Upper lobe of right lung (tissue), 1 donor: Measurements from ENCODE around the gene NCKAP1. TPM values are rescaled to one million over a fixed set of nuclear protein-coding genes. Genes with fewer than 3 reads are reported as not detected.
"Not testable (repeated sequence)": the region's sequence is repeated elsewhere in the genome, so short reads cannot be mapped to it uniquely, and the experiment has no call there.

ENCODE experiments used
- ATAC-seq: fragments of 200-7000 bp; cut with Tn5 transposase; one replicate; pipeline ENCODE4 v1.9.1; 2020; ENCODE audit warnings: mild to moderate bottlenecking, moderate library complexity
- DNase-seq: peaks from one replicate; pipeline ENCODE4 v3.0.0-alpha.2; 2020
- H3K27ac ChIP-seq: fragments of 200-600 bp; one replicate; pipeline ENCODE4 v1.8.0; 2022
- H3K27me3 ChIP-seq: fragments of 200-600 bp; one replicate; pipeline ENCODE4 v1.8.0; 2022; ENCODE audit warnings: mild to moderate bottlenecking
- H3K36me3 ChIP-seq: fragments of 200-600 bp; one replicate; pipeline ENCODE4 v1.8.0; 2022
- H3K4me1 ChIP-seq: fragments of 200-600 bp; one replicate; pipeline ENCODE4 v1.8.0; 2022
- H3K4me3 ChIP-seq: fragments of 200-600 bp; one replicate; pipeline ENCODE4 v1.8.0; 2022; ENCODE audit warnings: mild to moderate bottlenecking
- H3K9me3 ChIP-seq: fragments of 200-600 bp; one replicate; pipeline ENCODE4 v1.8.0; 2022
- intact Hi-C: fragments of 100-400 bp; cut with DNase I; formaldehyde crosslinking; loops from one replicate; pipeline ENCODE4 v1.11.0; 2022
- total RNA-seq: library from RNA; stranded (reverse); fragmentation: NEBNext Ultra II Directional; extraction: Animal tissue kit (Norgen Biotek cat#: 25700); gene quantifications from one replicate; pipeline ENCODE4 v1.2.1, GENCODE V29; 2021
- TF ChIP-seq, protein P1 (sequence below): fragments of 200-600 bp; IDR thresholded peaks from one replicate; pipeline ENCODE4 v1.8.0; 2022; ENCODE audit warnings: antibody characterized with exemption
- donor health status: DM: no; HTN: yes; CAD: no; lungs with severe emphysema.

The NCKAP1 gene
- total RNA-seq, 1 donor from 2014 or later = 117 TPM

DNA sequence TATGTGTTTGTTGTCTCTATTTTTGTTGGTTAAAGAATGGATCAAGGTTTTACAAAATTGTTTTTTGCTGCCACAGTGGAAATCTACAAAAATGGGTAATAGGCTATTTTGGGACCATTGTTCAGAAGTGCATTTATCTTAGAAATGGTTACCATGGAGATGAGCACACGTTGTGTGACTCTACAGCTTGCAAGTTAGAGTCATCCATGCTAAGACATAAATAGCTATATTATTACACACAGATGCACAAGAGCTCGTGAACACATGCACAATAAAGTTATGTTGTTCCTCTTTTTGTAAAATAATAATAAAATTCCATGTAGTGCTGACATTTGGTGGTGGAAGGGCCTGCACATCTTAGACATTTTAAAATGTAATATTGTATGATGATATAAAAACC is 24.8 kb upstream of the NCKAP1 start:
- Histone ChIP-seq H3K36me3 (no peaks in the 10 kb centered on the region), H3K9me3 (no peaks in the 10 kb centered on the region), H3K4me3 (no peak overlapping the region), H3K4me1 (no peaks in the 10 kb centered on the region), H3K27ac (no peak overlapping the region), H3K27me3 (peaks cover 8% of the 10 kb centered on the region)
- DNase-seq (no peak), ATAC-seq (no peak)
- intact Hi-C loops = no loop called here
- TF ChIP-seq, protein P1, sequence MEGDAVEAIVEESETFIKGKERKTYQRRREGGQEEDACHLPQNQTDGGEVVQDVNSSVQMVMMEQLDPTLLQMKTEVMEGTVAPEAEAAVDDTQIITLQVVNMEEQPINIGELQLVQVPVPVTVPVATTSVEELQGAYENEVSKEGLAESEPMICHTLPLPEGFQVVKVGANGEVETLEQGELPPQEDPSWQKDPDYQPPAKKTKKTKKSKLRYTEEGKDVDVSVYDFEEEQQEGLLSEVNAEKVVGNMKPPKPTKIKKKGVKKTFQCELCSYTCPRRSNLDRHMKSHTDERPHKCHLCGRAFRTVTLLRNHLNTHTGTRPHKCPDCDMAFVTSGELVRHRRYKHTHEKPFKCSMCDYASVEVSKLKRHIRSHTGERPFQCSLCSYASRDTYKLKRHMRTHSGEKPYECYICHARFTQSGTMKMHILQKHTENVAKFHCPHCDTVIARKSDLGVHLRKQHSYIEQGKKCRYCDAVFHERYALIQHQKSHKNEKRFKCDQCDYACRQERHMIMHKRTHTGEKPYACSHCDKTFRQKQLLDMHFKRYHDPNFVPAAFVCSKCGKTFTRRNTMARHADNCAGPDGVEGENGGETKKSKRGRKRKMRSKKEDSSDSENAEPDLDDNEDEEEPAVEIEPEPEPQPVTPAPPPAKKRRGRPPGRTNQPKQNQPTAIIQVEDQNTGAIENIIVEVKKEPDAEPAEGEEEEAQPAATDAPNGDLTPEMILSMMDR = no peak

DNA sequence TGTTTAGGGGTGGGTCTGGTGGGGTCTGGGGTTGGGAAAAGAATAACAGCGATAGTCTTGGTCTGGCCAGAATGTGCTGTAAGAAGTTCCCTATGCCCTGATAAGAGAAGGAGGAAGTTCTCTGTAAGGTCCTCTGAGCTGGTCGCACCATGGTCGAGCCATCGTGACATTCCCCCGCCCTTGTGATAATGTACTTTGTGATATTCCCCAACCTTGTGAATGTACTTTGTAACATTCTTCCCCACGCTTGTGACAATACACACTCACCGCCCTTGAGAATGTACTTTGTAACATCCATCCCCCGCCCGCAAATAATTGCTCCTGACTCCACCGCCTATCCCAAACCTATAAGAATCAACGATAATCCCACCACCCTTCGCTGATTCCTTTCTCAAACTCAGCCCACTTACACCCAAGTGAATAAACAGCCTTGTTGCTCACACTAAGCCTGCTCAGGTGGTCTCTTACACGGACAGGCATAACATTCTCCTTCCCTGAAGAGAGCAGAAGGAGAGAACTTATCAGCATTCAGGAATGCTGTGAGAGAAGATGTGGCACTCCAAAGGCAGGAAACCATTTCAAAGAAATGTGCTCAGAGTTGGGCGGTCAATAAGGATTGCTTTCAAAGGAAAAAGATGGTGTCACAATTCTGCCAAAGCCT is 22.4 kb upstream of the NCKAP1 start:
- Histone ChIP-seq H3K27me3 (no peaks in the 10 kb centered on the region), H3K9me3 (no peaks in the 10 kb centered on the region), H3K27ac (no peak overlapping the region), H3K36me3 (no peaks in the 10 kb centered on the region), H3K4me1 (no peaks in the 10 kb centered on the region), H3K4me3 (no peak overlapping the region)
- DNase-seq (no peak), ATAC-seq (no peak)
- intact Hi-C loops = no loop called here
- TF ChIP-seq, protein P1 = no peak

DNA sequence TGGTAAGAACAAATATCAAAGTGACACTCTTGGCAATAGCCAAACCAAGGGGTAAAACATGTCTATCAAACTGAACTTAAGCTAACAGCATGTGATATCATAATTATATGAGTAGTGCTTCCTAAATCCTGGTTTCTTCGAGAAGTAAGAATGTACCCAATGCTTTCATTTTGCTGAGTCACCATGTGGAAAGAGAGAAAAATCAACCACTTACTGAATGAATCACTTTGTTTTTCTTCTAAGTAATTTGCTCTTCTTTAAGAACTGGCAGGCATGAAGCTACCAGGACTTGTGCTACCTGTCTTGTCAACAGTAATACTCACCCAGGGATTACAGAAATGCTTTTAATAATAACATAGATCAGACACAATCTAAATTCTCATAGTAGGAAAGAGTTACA is 21.3 kb upstream of the NCKAP1 start:
- intact Hi-C loops = no loop called here
- ATAC-seq = no peak
- TF ChIP-seq, protein P1 = no peak

DNA sequence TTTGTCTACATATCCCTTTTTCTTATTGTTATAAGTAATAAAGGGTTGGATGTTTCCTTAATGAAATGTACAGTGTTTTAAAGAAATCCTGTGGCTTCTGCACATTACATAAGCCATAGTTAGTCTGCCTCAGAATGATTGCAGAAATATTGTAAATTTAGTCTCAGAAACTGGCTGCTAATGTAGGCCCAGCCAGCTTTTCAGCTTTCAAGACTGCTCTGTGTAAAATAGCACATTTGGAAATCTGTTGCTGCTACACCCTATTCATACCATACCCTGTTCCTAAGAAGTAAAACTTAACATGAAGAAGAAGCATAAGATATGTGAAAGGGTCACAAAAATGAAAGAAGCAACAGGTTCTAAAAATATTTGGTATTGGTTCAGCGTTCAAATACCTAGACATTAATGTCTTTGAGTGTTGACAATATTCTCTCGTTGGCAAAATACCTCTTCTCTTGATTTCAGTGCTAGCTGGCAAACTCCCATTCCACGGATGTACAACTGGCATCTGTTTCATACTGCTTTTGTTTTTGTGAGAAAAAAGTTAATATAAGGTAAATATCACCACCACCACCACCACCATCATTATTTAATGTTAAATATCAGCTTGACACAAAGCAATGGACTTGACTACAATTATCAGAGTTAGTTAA is 19.2 kb upstream of the NCKAP1 start:
- H3K27ac ChIP-seq = no peak overlapping the region
- H3K36me3 ChIP-seq = no peaks in the 10 kb centered on the region
- TF ChIP-seq, protein P1 = no peak
- ATAC-seq (no peak), DNase-seq (no peak)
- no peak overlapping the region for H3K4me3 ChIP-seq
- H3K27me3 ChIP-seq = no peaks in the 10 kb centered on the region
- H3K9me3 ChIP-seq = no peaks in the 10 kb centered on the region
- intact Hi-C loops = no loop called here
- H3K4me1 ChIP-seq = no peaks in the 10 kb centered on the region

More for the DNA sequence above, 21.3 kb upstream of the NCKAP1 start:
- no peaks in the 10 kb centered on the region for H3K36me3 ChIP-seq
- no peaks in the 10 kb centered on the region for H3K27me3 ChIP-seq
- no peak overlapping the region for H3K4me3 ChIP-seq
- H3K9me3 ChIP-seq = no peaks in the 10 kb centered on the region
- H3K27ac ChIP-seq = no peak overlapping the region
- no peak for DNase-seq
- H3K4me1 ChIP-seq = no peaks in the 10 kb centered on the region

DNA sequence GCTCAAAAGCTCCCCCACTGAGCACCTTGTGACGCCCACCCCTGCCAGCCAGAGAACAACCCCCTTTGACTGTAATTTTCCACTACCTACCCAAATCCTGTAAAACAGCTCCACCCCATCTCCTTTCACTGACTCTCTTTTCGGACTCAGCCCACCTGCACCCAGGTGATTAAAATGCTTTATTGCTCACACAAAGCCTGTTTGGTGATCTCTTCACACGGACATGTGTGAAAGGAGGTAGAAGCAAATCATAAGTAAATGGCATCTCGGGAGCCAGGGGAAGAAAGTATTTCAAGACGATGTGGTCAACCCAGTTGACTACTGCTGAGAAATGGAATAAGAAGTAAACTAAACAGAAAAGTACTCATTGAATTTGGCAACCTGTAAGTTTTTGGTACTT is 11.2 kb upstream of the NCKAP1 start:
- intact Hi-C loops = no loop called here
- ATAC-seq (no peak), DNase-seq (no peak)
- Histone ChIP-seq H3K4me1 (no peaks in the 10 kb centered on the region), H3K4me3 (no peak overlapping the region), H3K27me3 (no peaks in the 10 kb centered on the region), H3K27ac (no peak overlapping the region), H3K36me3 (no peaks in the 10 kb centered on the region), H3K9me3 (no peaks in the 10 kb centered on the region)
- TF ChIP-seq, protein P1 = no peak

DNA sequence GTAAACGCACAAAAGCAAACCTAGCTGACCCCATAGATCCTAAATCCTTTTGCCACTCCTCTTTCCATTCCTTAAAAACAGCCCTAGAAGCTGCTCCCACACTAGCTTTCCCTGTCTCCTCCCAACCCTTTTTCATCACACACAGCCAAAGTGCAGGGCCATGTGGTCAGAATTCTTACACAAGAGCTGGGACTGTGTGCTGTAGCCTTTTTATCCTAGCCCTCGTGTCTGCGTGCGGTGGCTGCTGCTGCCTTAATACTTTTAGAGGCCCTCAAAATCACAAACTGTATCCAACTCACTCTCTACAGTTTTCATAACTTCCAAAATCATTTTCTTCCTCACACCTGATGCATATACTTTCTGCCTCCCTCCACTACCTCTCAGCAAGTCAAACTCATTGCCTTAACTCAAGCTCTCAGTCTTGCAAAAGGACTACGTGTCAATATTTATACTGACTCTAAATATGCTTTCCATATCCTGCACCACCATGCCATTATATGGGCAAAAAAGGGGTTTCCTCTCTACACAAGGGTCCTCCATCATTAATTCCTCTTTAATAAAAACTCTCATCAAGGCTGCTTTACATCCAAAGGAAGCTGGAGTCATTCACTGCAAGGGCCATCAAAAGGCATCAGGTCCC is 9.3 kb upstream of the NCKAP1 start:
- ATAC-seq, H3K4me1 ChIP-seq, H3K4me3 ChIP-seq, intact Hi-C loops, DNase-seq, H3K27ac ChIP-seq, H3K9me3 ChIP-seq, H3K36me3 ChIP-seq, H3K27me3 ChIP-seq: not testable (repeated sequence)

DNA sequence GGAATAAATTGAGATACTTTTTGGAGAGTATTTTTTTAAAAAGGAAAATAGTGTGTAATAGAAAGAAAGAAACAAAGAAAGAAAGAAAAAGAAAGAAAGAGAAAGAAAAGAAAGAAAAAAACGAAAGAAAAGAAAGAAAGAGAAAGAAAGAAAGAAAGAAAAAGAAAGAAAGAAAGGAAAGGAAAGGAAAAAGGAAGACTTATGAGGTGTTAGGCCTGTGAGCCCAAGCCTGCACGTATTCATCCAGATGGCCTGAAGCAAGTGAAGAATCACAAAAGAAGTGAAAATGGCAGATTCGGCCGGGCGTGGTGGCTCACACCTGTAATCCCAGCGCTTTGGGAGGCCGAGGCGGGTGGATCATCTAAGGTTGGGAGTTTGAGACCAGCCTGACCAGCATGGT is 5.3 kb upstream of the NCKAP1 start:
- H3K27me3 ChIP-seq, DNase-seq, H3K4me3 ChIP-seq, H3K4me1 ChIP-seq, H3K36me3 ChIP-seq, H3K27ac ChIP-seq, H3K9me3 ChIP-seq, intact Hi-C loops, ATAC-seq: not testable (repeated sequence)
